ENCODE results near the gene FAM114A1. TPM values are rescaled to one million over a fixed set of nuclear protein-coding genes. Genes with fewer than 3 reads are reported as not detected.

Gene FAM114A1
- polyA plus RNA-seq (ENCODE audit: insufficient read depth in 1 of 5, insufficient read length in 5 of 5, low replicate concordance in 1 of 5), result 10 to 100 TPM; 47.1 to 69.2 (median 54.2) TPM
- long read RNA-seq, donor 1, partial matches to known transcripts, result 39 of 39 reads
- long read RNA-seq, donor 1, other reads (novel, unspliced or antisense), result 0 of 39 reads
- long read RNA-seq, donor 2, full-length matches to known transcripts, result 4 of 4 reads
- long read RNA-seq, donor 2, partial matches to known transcripts, result 0 of 4 reads
- long read RNA-seq, donor 2, other reads (novel, unspliced or antisense), result 0 of 4 reads
- long read RNA-seq, donor 3, partial matches to known transcripts, result 0 of 4 reads
- long read RNA-seq, donor 3, other reads (novel, unspliced or antisense), result 0 of 4 reads
- long read RNA-seq, donor 4, partial matches to known transcripts, result 0 of 1 reads
- long read RNA-seq, donor 4, other reads (novel, unspliced or antisense), result 0 of 1 reads
- long read RNA-seq, donor 5, full-length matches to known transcripts, result 3 of 3 reads
- long read RNA-seq, donor 5, partial matches to known transcripts, result 0 of 3 reads
- long read RNA-seq, donor 5, other reads (novel, unspliced or antisense), result 0 of 3 reads
- long read RNA-seq, donor 6, full-length matches to known transcripts, result 4 of 4 reads
- long read RNA-seq, donor 6, partial matches to known transcripts, result 0 of 4 reads
- long read RNA-seq, donor 6, other reads (novel, unspliced or antisense), result 0 of 4 reads
- long read RNA-seq, donor 7, result 0 reads
- long read RNA-seq, donor 8, partial matches to known transcripts, result 0 of 1 reads
- long read RNA-seq, donor 8, other reads (novel, unspliced or antisense), result 0 of 1 reads

- peak; percentile 85 to 87 for DNase-seq
Measured at GRCh38 chr4:38867478-38868058, at the start of gene FAM114A1. Gene FAM114A1 (plus strand): TSS chr4:38867806. CDS start chr4:38878079, 10,273 bp downstream.

GRCh38 chr4:38818441-38818976 lies 49.1 kb upstream of the FAM114A1 start:
- no peak for DNase-seq

- DNase-seq, result no peak
Measured at GRCh38 chr4:38819569-38819968, 48.0 kb upstream of the FAM114A1 start.

- no peak for DNase-seq
Measured at GRCh38 chr4:38820329-38821061, 47.1 kb upstream of the FAM114A1 start.

- DNase-seq, result no peak
Measured at GRCh38 chr4:38821739-38822138, 45.9 kb upstream of the FAM114A1 start.

- no peak for DNase-seq
Measured at GRCh38 chr4:38822748-38823303, 44.8 kb upstream of the FAM114A1 start.

- DNase-seq, result no peak
Measured at GRCh38 chr4:38823766-38824165, 43.8 kb upstream of the FAM114A1 start.

- DNase-seq, result no peak
Measured at GRCh38 chr4:38829237-38829636, 38.4 kb upstream of the FAM114A1 start.

GRCh38 chr4:38831653-38832052 lies 36.0 kb upstream of the FAM114A1 start:
- no peak for DNase-seq

GRCh38 chr4:38832206-38832605 lies 35.4 kb upstream of the FAM114A1 start:
- DNase-seq, result no peak

- no peak for DNase-seq
Measured at GRCh38 chr4:38832624-38833528, 34.7 kb upstream of the FAM114A1 start.

GRCh38 chr4:38834570-38834969 lies 33.0 kb upstream of the FAM114A1 start:
- no peak for DNase-seq

- no peak for DNase-seq
Measured at GRCh38 chr4:38837334-38837733, 30.3 kb upstream of the FAM114A1 start.

- DNase-seq, result no peak
Measured at GRCh38 chr4:38837849-38838248, 29.8 kb upstream of the FAM114A1 start.

GRCh38 chr4:38842994-38843393 lies 24.6 kb upstream of the FAM114A1 start:
- no peak for DNase-seq

- no peak for DNase-seq
Measured at GRCh38 chr4:38846015-38846414, 21.6 kb upstream of the FAM114A1 start.

- no peak for DNase-seq
Measured at GRCh38 chr4:38855466-38855865, 12.1 kb upstream of the FAM114A1 start.

- no peak for DNase-seq
Measured at GRCh38 chr4:38856046-38856445, 11.6 kb upstream of the FAM114A1 start.

GRCh38 chr4:38856524-38857337 lies 10.9 kb upstream of the FAM114A1 start, which contains the start of gene TLR6:
Gene TLR6 (minus strand): TSS chr4:38856817. CDS start chr4:38829473, 27,344 bp downstream.
- no peak for DNase-seq

All from right lung (tissue), 10 donors.